SK-N-SH treated with all-trans-retinoic acid at 6 μM for 48 hours (cell line): Measurements from ENCODE around the gene MUC7.

Experiments
- ATAC-seq: fragments of 200-7000 bp; cut with Tn5 transposase; 3 replicates; pipeline ENCODE4 v1.9.1; 2020; ENCODE audit warnings: mild to moderate bottlenecking, moderate library complexity
- ARNTL ChIP-seq: fragments of 450-650 bp; formaldehyde crosslinking; IDR thresholded peaks from 2 replicates; pipeline ENCODE4 v1.5.0; 2020; ENCODE audit warnings: low read depth, mild to moderate bottlenecking, moderate library complexity, borderline replicate concordance
- BACH2 ChIP-seq: fragments of 250-450 bp; sonication (Bioruptor Pico); IDR thresholded peaks from 2 replicates; pipeline ENCODE4 v1.9.0; 2021; ENCODE audit warnings: mild to moderate bottlenecking, borderline replicate concordance
- CSDC2 ChIP-seq: fragments of 250-450 bp; sonication (Bioruptor Pico); IDR thresholded peaks from 2 replicates; pipeline ENCODE4 v1.5.0; 2020; ENCODE audit warnings: mild to moderate bottlenecking, moderate library complexity
- CSRNP3 ChIP-seq: fragments of 250-450 bp; sonication (Bioruptor Pico); IDR thresholded peaks from 2 replicates; pipeline ENCODE4 v1.5.1; 2021; ENCODE audit warnings: mild to moderate bottlenecking, moderate library complexity
- ESRRG ChIP-seq: fragments of 250-450 bp; sonication (Bioruptor Pico); IDR thresholded peaks from 2 replicates; pipeline ENCODE4 v1.6.1; 2021; ENCODE audit warnings: mild to moderate bottlenecking
- GLIS3 ChIP-seq: fragments of 250-450 bp; sonication (Bioruptor Pico); IDR thresholded peaks from 2 replicates; pipeline ENCODE4 v1.5.0; 2020; ENCODE audit warnings: mild to moderate bottlenecking, moderate library complexity
- ISL1 ChIP-seq: fragments of 250-450 bp; sonication (Bioruptor Pico); IDR thresholded peaks from 2 replicates; pipeline ENCODE4 v2.1.2; 2022; ENCODE audit warnings: mild to moderate bottlenecking, moderate library complexity
- OSR1 ChIP-seq: fragments of 250-450 bp; sonication (Bioruptor Pico); IDR thresholded peaks from 2 replicates; pipeline ENCODE4 v1.8.0; 2022; ENCODE audit warnings: moderate library complexity, mild to moderate bottlenecking, inconsistent platforms
- POU6F1 ChIP-seq: fragments of 250-450 bp; sonication (Bioruptor Pico); IDR thresholded peaks from 2 replicates; pipeline ENCODE4 v1.8.0; 2021; ENCODE audit warnings: low read depth, mild to moderate bottlenecking, moderate library complexity, borderline replicate concordance
- PPARA ChIP-seq: fragments of 250-450 bp; sonication (Bioruptor Pico); IDR thresholded peaks from 2 replicates; pipeline ENCODE4 v1.5.0; 2020; ENCODE audit warnings: mild to moderate bottlenecking, borderline replicate concordance
- RARB ChIP-seq: fragments of 250-450 bp; sonication (Bioruptor Pico); IDR thresholded peaks from 2 replicates; pipeline ENCODE4 v1.8.0; 2021; ENCODE audit warnings: mild to moderate bottlenecking, moderate library complexity
- SNAI2 ChIP-seq: fragments of 250-450 bp; sonication (Bioruptor Pico); IDR thresholded peaks from 2 replicates; pipeline ENCODE4 v1.5.0; 2020; ENCODE audit warnings: mild to moderate bottlenecking, moderate library complexity
- TCF4 ChIP-seq: fragments of 250-450 bp; sonication (Bioruptor Pico); IDR thresholded peaks from 2 replicates; pipeline ENCODE4 v1.8.0; 2021; ENCODE audit warnings: mild to moderate bottlenecking, moderate library complexity, borderline replicate concordance
- TOX ChIP-seq: fragments of 250-450 bp; sonication (Bioruptor Pico); IDR thresholded peaks from 2 replicates; pipeline ENCODE4 v1.8.0; 2021; ENCODE audit warnings: mild to moderate bottlenecking, moderate library complexity, borderline replicate concordance
- ZC3H10 ChIP-seq: fragments of 250-450 bp; sonication (Bioruptor Pico); IDR thresholded peaks from 2 replicates; pipeline ENCODE4 v1.5.1; 2021; ENCODE audit warnings: mild to moderate bottlenecking, moderate library complexity
- ZFP3 ChIP-seq: fragments of 250-450 bp; sonication (Bioruptor Pico); IDR thresholded peaks from 2 replicates; pipeline ENCODE4 v1.5.0; 2020; ENCODE audit warnings: mild to moderate bottlenecking, moderate library complexity
- ZFP30 ChIP-seq: fragments of 450-650 bp; formaldehyde crosslinking; IDR thresholded peaks from 2 replicates; pipeline ENCODE4 v1.5.0; 2022; ENCODE audit warnings: mild to moderate bottlenecking, moderate library complexity
- ZNF565 ChIP-seq: fragments of 450-650 bp; formaldehyde crosslinking; conservative IDR thresholded peaks from 2 replicates; pipeline ENCODE4 v1.5.0; 2020; ENCODE audit warnings: low read depth, mild to moderate bottlenecking, moderate library complexity
- ZNF70 ChIP-seq: fragments of 450-650 bp; formaldehyde crosslinking; IDR thresholded peaks from 2 replicates; pipeline ENCODE4 v1.5.0; 2020; ENCODE audit warnings: mild to moderate bottlenecking, moderate library complexity
- ZNF8 ChIP-seq: fragments of 450-650 bp; formaldehyde crosslinking; IDR thresholded peaks from 2 replicates; pipeline ENCODE4 v1.5.0; 2020; ENCODE audit warnings: mild to moderate bottlenecking, moderate library complexity
- TF ChIP-seq, protein P1 (sequence below): fragments of 250-450 bp; sonication (Bioruptor Pico); IDR thresholded peaks from 2 replicates; pipeline ENCODE4 v1.5.0; 2020; ENCODE audit warnings: mild to moderate bottlenecking, moderate library complexity
- TF ChIP-seq, protein P2 (sequence below): fragments of 250-450 bp; sonication (Bioruptor Pico); IDR thresholded peaks from 2 replicates; pipeline ENCODE4 v1.8.0; 2020; ENCODE audit warnings: mild to moderate bottlenecking, moderate library complexity, borderline replicate concordance

Gene MUC7

DNA sequence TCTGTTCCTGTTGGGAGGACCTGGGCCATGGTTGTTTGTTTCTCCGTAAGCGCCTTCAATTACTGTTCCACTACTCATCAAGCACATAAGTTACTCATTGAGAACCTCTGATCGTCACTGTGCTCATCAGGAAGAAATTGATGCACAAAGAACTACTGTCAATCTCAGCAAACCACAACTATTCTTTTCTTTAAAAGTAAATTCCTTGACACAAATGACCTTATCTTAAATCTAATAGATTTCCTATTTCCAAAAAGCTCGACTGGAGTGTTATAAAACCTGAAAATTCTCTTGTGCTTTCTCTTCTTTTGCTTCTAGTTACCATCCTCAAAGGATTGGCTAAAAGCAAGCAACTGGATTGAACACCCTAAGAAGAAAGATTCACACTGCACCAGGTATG is at the start of gene MUC7:
MUC7 (plus strand) TSS at position 301 of the 400 bp plus-strand sequence. CDS start 1,825 bp downstream, outside the sequence.
- ATAC-seq, result no peak
- TF ChIP-seq POU6F1 (no peak), ESRRG (no peak), SNAI2 (CRISPR knock-in tag) (no peak), RARB (CRISPR knock-in tag) (no peak), OSR1 (CRISPR knock-in tag) (no peak), ZFP30 (CRISPR knock-in tag) (no peak), ISL1 (no peak), TCF4 (CRISPR knock-in tag) (no peak), GLIS3 (CRISPR knock-in tag) (no peak), ZNF70 (CRISPR knock-in tag) (no peak), ZC3H10 (CRISPR knock-in tag) (no peak), ARNTL (CRISPR knock-in tag) (no peak), CSRNP3 (CRISPR knock-in tag) (no peak), ZNF8 (no peak), ZNF565 (CRISPR knock-in tag) (no peak), TOX (CRISPR knock-in tag) (no peak), ZFP3 (CRISPR knock-in tag) (no peak), CSDC2 (no peak), BACH2 (CRISPR knock-in tag) (no peak)
- TF ChIP-seq, protein P1, sequence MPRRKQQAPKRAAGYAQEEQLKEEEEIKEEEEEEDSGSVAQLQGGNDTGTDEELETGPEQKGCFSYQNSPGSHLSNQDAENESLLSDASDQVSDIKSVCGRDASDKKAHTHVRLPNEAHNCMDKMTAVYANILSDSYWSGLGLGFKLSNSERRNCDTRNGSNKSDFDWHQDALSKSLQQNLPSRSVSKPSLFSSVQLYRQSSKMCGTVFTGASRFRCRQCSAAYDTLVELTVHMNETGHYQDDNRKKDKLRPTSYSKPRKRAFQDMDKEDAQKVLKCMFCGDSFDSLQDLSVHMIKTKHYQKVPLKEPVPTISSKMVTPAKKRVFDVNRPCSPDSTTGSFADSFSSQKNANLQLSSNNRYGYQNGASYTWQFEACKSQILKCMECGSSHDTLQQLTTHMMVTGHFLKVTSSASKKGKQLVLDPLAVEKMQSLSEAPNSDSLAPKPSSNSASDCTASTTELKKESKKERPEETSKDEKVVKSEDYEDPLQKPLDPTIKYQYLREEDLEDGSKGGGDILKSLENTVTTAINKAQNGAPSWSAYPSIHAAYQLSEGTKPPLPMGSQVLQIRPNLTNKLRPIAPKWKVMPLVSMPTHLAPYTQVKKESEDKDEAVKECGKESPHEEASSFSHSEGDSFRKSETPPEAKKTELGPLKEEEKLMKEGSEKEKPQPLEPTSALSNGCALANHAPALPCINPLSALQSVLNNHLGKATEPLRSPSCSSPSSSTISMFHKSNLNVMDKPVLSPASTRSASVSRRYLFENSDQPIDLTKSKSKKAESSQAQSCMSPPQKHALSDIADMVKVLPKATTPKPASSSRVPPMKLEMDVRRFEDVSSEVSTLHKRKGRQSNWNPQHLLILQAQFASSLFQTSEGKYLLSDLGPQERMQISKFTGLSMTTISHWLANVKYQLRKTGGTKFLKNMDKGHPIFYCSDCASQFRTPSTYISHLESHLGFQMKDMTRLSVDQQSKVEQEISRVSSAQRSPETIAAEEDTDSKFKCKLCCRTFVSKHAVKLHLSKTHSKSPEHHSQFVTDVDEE (CRISPR knock-in tag), result no peak

DNA sequence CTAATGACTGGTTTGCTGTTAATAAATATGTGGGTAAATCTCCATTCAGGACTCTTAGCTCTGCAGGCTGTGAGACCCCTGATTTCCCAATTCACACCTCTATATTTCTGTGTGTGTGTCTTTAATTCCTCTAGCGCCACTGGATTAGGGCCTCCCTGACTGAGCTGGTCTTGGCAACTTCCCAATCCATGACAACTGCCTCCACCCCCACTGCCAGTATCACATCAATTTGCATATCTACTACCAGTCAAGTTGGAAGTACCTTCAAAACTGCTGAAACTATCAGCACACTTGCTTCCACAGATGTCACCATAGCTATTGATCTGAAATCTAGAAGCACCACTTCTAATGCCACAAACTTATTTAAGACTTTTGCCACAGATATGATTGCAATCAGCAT is 46.7 kb upstream of the MUC7 start:
- no peak for ATAC-seq
- TF ChIP-seq ZNF8, result no peak
- no peak for TF ChIP-seq BACH2 (CRISPR knock-in tag)
- no peak for TF ChIP-seq RARB (CRISPR knock-in tag)
- TF ChIP-seq ZNF565 (CRISPR knock-in tag), result no peak
- no peak for TF ChIP-seq GLIS3 (CRISPR knock-in tag)
- no peak for TF ChIP-seq CSDC2
- TF ChIP-seq OSR1 (CRISPR knock-in tag), result no peak
- TF ChIP-seq ZFP3 (CRISPR knock-in tag), result no peak
- no peak for TF ChIP-seq POU6F1
- TF ChIP-seq PPARA (CRISPR knock-in tag), result no peak
- TF ChIP-seq TCF4 (CRISPR knock-in tag), result no peak
- TF ChIP-seq, protein P2, sequence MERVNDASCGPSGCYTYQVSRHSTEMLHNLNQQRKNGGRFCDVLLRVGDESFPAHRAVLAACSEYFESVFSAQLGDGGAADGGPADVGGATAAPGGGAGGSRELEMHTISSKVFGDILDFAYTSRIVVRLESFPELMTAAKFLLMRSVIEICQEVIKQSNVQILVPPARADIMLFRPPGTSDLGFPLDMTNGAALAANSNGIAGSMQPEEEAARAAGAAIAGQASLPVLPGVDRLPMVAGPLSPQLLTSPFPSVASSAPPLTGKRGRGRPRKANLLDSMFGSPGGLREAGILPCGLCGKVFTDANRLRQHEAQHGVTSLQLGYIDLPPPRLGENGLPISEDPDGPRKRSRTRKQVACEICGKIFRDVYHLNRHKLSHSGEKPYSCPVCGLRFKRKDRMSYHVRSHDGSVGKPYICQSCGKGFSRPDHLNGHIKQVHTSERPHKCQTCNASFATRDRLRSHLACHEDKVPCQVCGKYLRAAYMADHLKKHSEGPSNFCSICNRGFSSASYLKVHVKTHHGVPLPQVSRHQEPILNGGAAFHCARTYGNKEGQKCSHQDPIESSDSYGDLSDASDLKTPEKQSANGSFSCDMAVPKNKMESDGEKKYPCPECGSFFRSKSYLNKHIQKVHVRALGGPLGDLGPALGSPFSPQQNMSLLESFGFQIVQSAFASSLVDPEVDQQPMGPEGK (CRISPR knock-in tag), result no peak
- TF ChIP-seq, protein P1 (CRISPR knock-in tag), result no peak
- TF ChIP-seq CSRNP3 (CRISPR knock-in tag), result no peak
- TF ChIP-seq ZFP30 (CRISPR knock-in tag), result no peak
- no peak for TF ChIP-seq ARNTL (CRISPR knock-in tag)
- TF ChIP-seq ISL1, result no peak
- no peak for TF ChIP-seq ZC3H10 (CRISPR knock-in tag)
- no peak for TF ChIP-seq TOX (CRISPR knock-in tag)
